HG02642 (cell line): ENCODE measurements around the gene SFI1.
"Not testable (repeated sequence)": the region's sequence is repeated elsewhere in the genome, so short reads cannot be mapped to it uniquely, and the experiment has no call there.

Source experiments
- ATAC-seq: cut with Tn5 transposase; IDR thresholded peaks from one replicate; pipeline ENCODE4 v1.9.1; 2021; ENCODE audit warnings: mild to moderate bottlenecking; ENCODE audit not compliant: unreplicated experiment, poor library complexity

The SFI1 gene

DNA sequence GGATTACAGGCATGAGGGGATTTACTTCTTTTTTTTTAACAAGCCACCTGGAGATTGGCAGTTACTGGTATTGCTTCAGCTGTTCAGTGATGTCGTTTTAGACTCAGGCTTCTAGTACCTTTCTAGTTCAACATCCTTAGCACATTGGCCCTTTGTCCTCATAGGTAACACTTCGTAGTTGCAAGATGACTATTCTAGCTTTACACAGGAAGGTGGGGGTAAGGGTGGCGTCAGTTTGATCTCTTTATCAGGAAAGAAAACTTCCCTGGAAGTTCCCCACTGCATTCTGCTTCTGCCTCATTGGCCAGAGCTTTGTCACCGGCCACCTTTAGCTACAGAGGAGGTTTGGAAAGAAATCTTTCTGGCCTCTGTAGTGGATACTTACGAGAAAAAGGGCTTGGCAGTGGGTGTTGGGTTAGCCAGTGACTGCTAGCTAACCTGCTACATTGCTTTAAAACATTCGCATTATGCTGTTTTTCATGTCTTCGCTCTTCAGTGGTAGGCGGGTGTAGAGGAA is 40.7 kb downstream of the SFI1 start:
- peak; percentile 63 for ATAC-seq

DNA sequence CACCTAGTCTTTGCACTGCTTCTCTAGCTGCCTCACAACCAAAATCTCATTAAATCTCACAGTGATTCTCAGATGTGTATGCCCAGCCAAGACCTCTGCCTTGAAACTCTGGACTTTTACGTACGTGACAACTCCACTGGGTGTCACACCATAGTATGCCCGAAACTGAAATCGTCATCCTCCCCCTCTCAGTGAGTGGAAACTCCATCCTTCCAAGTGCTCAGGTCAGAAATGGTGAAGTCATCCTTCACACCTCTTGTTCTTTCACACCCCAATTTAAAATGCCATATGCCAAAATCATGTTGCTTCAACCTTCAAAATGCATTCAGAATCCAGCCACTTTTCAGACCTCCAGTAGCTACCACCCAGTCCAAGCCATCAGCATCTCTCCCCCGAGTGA is 42.5 kb downstream of the SFI1 start:
- ATAC-seq: no peak

DNA sequence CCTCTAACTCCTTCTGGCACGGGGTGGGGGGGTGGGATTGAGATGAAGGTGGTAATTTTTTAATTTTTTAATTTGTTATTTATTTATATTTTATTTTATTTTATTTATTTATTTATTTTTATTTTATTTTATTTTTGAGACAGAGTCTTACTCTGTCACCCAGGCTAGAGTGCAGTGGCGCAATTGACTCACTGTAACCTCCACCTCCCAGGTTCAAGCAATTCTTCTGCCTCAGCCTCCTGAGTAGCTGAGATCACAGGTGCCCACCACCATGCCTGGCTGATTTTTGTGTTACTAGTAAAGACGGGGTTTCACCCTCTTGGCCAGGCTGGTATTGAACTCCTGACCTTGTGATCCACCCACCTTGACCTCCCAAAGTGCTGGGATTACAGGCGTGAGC is 43.8 kb downstream of the SFI1 start:
- not testable (repeated sequence) for ATAC-seq

GRCh38 chr22:31540966-31541365 is 44.6 kb downstream of the SFI1 start:
- ATAC-seq: no peak

- ATAC-seq: no peak
Observed at GRCh38 chr22:31544481-31545480, 48.4 kb downstream of the SFI1 start.

DNA sequence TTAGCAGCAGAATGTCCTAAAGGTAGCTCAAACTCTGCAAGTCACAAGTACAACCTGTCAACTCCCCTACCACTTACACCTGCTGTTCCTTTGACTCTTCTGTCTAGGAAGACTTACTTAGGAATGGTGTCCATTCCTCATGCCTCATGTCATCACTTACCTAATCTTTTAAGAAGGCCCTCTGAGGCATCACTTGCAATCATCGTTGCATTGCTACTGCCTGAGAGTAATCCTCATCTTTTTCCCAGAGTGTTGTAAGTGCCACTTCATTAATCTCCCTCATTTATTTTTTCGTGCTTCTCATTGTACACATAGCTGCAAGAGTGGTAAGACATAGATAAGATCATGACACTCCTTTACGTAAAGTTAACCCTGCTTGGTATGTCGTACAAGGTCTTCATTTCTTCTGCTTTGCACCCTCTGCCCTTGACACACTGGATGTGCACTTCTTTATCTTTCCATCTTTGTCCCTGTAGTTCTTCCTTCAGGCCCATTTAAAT is 54.6 kb downstream of the SFI1 start:
- ATAC-seq: no peak

DNA sequence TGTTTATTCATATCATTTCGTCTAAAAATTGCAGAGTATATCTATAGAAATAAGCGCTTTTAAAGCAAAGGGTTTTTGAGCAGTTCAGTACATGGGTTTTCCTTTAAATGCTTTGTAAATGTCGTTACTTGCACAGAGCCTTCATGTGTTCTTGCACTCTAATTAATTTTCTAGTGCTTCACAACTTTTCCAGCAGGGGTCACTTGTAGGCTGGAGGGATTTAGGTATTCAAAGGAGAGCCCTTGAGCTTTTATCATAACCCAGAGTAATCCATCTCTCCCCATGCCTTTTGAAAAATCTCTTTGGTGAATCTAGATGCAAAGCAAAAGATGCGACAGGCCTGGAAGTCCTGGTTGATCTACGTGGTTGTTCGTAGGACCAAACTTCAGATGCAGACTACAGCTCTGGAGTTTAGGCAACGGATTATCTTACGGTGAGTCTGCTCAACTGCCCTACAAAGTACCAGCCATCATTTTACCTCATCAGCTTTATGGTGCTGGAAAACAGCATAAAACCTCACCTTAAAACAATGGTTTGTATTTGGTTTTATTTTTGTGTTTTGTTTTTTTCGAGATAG is 60.4 kb downstream of the SFI1 start:
- ATAC-seq: no peak

DNA sequence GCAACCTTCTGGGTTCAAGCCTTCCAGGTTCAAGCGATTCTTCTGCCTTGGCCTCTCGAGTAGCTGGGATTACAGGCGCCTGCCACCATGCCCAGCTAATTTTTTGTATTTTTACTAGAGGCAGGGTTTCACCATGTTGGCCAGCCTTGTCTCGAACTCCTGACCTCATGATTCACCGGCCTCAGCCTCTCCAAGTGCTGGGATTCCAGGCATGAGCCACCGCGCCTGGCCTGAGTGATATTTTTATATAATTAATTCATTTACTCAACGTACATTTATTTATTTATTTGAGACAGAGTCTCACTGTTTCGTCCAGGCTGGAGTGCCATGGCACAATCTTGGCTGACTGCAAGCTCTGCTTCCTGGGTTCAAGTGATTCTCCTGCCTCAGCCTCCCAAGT is 62.2 kb downstream of the SFI1 start:
- ATAC-seq: not testable (repeated sequence)

GRCh38 chr22:31561238-31561887 is 65.0 kb downstream of the SFI1 start:
- no peak for ATAC-seq

- no peak for ATAC-seq
Observed at GRCh38 chr22:31561970-31562369, 65.6 kb downstream of the SFI1 start.

DNA sequence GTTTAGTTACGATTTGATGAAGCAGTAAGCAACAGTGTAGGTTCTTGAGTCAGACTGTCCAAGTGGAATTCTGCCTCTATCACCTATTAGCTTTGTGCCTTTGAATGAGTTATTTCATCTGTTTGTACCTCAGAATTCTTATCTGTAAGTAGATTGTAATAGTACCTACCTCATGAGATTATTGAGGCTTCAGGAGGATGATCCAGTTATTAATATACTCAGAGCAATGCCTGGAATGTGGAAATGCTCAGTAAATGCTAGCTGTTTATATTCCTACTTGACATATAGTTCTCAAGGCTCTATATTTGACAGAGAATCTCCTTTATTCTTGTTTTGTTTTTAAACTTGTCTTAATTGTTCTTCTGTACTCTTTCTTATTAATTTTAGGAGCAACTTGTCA is 70.1 kb downstream of the SFI1 start:
- ATAC-seq: no peak

- ATAC-seq: no peak
Observed at GRCh38 chr22:31567196-31567595, 70.9 kb downstream of the SFI1 start.

- no peak for ATAC-seq
Observed at GRCh38 chr22:31567702-31568101, 71.4 kb downstream of the SFI1 start.

DNA sequence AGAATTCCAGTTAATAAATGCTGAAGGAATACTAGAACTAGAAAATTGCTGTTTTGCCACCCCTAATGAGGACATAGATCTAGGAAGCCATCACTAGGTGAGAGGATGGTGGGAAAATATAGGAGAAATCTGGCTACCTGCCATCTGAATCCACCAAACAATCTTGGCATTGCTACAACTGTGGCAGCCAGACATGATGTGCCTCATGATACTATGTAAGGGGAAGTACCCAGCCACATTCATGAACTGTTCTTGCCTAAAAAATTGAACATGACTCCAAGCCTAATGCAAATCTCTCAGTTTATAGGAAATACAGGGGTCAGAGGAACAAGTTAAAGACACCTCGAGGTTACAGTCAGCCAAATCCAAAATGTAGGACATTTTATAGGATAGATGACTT is 72.8 kb downstream of the SFI1 start:
- ATAC-seq: no peak

DNA sequence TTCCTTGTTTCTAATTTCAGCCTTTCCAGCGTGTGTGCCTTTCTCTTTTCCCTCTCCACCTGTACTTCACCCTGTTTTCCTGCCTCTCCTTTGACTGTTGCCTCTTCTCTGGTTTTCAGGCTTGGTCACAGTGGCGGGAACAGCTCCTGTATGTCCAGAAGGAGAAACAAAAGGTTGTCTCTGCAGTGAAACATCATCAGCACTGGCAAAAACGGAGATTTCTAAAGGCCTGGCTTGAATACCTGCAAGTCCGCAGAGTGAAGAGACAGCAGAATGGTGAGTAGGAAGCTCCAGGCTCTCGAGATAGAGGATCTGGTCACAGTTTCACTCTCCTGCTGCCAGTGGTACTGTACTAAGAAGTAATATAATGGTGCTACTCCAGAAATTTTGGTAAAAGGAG is 76.6 kb downstream of the SFI1 start:
- ATAC-seq: no peak

DNA sequence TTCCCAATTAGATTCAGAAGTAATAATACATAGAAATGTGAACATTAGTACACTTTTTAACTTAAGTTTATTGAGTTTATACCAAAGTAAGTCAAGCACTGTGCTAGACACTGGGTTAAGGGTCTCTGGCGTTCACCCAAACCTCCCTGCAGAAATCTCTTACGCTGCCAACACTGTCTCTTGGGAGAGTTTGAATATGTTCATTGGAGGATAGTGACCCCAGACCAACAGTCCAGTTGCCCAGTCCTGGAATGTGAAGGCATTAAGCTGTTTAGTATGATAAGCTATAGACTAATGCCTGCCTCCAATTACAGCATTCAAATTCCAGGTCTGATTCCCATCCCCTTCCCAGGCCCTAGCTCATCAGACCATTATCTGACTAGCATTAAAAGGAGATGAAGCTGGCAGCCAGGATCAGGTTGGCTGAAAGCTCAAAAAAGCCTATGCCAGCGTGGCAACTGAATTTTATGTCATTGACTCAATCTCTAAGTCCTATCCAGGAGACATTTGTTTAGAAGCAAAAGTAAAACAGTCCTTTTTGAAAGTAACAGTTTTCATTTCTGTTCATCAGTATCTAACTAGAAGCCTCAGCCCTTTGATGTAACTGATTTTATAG is 77.8 kb downstream of the SFI1 start:
- no peak for ATAC-seq

DNA sequence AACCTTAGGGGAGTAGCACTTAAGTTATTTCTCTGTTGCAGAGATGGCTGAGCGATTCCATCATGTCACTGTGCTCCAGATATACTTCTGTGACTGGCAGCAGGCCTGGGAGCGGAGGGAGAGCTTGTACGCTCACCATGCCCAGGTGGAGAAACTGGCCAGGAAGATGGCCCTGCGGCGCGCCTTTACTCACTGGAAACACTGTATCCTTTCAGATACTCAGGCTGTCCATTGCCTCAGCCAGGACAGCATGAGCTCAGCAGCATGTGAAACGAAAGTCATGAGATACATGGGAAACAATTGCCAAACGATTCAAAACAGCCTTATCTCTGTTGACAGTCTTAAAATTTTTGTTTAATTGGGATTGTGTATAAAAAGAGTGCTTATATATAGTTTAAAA is 78.9 kb downstream of the SFI1 start:
- no peak for ATAC-seq

- ATAC-seq: no peak
Observed at GRCh38 chr22:31577711-31578110, 81.4 kb downstream of the SFI1 start.

- ATAC-seq: no peak
Observed at GRCh38 chr22:31578171-31578570, 81.8 kb downstream of the SFI1 start.

DNA sequence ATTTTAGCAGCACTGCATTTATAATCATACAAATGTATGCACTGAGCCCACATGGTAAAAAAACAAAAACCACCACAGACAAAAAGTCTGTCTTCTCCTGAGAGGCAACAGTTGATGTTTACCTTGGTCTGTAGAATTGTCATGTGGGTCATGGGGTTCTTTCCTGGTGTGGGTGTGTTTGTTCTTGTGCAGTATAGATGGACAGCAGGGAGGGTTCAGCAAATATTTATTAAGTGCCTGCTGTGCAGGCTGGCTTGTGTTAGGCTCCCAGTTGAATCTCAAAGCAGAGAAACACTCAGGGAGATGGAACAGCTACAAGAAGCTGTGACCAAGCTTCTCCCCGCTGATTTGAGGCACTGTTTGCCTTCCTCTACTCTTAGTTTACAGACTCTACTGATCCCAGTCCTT is 83.5 kb downstream of the SFI1 start:
- ATAC-seq: no peak
